NCI-H1417 treated with DMSO at 0.1 percent for 48 hours (cell line): ENCODE data around the gene TBL1Y.
"Not testable (repeated sequence)": the region's sequence is repeated elsewhere in the genome, so short reads cannot be mapped to it uniquely, and the experiment has no call there.

Experiments
- DNase-seq: peaks from one replicate; lab custom pipeline; 2025; lab: John Stamatoyannopoulos, UW

TBL1Y gene

DNA sequence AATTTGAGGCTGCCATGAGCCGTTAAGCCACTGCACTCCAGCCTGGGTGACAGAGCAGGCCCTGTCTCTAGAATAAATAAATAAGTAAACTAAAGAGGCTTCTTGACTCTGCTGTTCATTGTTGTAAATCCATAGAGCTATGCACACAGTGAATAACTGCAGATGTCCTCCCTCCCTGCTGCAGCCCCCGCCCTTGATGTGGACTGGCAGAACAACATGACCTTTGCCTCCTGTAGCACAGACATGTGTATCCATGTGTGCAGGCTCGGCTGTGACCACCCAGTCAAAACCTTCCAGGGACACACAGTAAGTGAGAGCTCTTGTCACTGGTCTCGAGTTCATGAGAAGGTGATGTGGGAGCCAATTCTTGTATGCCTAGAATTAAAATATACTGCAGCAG is 170.1 kb downstream of the TBL1Y start:
- DNase-seq = not testable (repeated sequence)

DNA sequence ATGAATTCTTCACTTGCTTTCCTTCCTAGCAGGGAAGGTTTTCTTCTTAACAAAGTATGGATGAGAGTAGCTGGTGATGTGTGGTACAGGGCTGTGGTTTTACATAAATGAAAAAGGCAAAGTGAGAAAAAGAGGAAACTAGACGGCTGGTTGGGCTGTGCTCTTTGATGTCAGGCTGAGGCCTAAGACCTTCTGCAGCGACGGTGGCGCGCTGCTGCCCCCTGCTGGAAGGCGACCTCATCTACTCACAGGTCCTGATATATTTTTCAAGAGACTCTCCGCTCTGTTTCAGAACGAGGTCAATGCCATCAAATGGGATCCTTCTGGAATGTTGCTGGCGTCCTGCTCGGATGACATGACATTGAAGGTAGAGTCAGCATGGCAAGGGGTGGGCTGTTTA is 175.1 kb downstream of the TBL1Y start:
- no peak for DNase-seq

DNA sequence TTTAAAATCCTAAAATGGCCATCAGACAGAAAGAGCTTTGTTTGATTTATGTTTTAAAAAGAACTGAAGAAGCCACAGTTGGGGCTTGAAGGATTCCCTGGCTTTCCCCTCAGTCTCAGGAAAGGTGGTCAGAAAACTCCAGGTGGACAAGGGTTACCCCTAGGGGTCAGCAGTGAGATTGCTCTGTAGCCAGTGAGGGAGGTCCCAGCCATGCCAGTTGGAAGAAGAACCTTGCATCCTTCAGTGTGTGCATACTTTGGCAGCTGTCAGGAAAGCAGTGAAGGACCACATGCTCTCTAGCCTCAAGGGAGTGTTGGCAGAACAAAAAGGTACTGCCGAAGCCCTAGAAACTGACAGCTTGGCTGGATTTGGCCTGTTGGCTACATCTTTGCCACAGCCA is 182.3 kb downstream of the TBL1Y start:
- no peak for DNase-seq

DNA sequence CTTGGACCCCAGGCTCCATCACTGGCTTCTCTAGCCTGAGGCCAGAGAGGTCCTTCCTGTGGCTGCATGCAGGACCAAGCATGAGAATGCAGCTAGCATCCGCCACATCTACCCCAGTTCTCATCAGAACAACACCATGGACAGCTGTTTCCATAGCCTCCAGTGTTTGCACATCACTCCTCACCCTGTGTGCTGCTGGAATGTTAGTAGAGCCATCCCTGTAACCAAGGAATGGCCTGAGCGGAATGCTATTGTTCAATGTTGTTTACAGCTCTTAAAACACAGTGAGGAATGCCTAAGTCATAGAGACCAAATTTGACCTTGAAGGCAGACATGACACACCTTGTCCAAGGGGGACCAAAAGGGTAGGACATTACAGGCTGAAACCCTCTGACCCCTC is 183.9 kb downstream of the TBL1Y start:
- DNase-seq = no peak

DNA sequence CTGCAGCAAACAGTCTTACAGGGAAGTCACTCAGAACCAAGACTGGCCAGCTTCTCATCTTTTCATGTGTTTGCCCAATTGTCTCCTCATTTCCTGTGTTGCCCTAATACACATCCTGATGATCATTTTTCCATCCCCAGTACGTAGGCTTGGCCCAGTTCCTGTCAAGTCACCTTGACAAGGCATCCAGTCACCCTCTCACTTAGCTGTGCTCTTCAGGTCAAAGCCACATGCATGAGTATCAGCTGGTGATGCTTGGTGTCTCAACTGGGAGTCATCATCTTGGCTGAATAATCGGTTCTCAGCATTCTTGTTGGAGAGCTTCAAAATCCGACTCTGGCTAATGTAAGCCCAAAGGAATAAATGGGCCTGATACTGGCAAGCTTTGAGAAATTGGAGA is 186.5 kb downstream of the TBL1Y start:
- no peak for DNase-seq

DNA sequence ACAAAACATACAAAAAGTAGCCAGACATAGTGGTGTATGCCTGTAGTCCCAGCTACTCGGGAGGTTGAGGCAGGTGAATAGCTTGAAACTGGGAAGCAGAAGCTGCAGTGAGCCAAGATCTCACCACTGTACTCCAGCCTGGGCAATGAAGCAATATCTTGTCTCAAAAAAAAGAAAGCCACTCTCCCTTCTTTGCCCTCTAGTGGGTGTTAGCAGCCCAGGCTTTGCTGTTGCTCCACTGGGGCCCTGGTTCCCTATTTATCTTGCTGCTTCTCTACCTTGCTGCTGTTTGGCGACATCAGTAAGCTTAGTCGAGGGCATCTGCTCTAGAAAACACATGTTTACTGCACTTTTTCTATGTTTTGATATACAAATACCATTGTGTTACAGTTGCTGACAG is 189.2 kb downstream of the TBL1Y start:
- DNase-seq = no peak

DNA sequence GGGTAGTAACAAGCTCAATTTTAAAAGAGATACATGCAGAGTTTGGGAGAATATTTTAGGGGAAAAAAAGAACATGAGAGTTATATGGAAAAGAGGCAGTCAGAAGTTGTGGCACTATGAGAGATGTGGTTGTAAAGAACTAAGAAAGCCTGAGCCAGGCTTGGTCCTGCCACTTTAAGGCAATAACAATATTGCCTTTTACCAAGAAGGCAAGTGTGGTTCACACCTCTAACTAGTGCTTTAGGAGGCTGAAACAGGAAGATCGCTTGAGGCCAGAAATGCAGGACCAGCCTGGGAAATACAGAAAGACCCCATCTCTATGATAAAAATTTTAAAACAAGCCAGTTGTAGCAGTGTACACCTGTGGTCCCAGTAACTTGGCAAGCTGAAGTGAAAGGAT is 192.2 kb downstream of the TBL1Y start:
- no peak for DNase-seq

DNA sequence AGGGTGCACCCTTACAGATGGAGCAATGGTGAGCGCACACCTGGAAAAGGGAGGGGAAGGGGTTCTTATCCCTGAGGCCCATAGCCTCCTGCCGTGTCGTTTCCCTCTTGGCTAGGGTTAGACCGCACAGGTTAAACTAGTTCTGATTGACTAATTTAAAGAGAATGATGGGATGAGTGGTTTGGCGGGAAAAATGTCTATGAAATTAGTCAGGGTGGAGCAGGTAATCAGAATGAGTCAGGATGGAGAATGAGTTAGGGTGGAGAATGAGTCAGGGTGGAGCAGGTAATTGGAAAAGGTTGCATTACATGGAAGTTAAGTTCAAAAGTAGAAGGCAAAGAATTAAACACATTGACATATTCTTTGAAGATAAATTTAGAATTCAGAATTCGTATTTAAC is 196.7 kb downstream of the TBL1Y start:
- DNase-seq = no peak

DNA sequence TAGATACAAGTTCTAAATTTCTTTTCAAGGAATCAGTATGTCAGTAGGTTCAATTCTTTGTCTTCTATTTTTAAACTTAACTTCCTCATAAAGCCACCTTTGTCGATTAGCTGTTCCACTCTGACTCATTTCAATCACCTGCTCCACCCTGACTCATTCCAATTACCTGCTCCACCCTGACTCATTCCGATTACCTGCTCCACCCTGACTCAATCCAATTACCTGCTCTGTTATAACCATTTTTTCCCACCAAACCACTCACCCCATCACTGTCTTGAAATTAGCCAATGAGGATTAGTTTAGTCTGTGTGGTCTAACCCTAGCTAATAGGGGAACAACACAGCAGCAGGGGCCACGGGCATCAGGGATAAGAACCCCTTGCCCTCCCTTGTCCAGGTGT is 199.6 kb downstream of the TBL1Y start:
- DNase-seq = no peak

DNA sequence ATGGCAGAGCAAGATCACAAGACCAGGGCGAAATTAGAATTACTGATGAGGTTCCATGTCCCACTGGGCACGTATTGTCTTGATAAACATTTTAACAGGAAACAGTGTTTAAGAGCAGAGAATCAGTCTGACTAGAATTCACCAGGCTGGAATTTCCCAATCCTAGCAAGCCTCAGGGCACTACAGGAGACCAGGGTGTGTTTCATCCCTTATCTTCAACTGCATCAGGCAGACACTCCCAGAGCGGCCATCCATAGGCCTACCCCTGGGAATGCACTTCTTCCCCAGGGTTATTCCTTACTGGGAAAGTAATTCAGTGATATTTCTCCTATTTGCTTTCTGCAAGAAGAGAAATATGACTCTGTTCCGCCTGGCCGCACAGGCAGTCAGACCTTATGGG is 205.4 kb downstream of the TBL1Y start:
- no peak for DNase-seq

DNA sequence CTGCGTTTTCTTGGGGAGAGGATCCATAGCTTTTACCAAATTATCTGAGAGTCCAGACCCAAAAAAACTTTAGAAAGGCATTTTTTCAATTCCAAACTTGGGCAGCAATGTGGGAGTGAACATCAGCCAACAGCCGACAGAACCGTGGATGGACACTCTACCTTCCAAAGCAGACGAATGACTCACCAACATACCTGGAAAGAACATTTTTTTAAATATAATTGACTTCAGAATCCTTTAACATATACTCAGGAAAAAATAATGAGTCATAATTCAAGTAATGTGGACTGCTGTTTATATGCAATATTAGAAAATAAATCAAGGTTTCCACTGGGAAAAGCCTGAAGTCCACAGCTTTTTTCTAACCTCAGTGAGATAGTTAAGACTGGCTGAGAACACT is 211.7 kb downstream of the TBL1Y start:
- DNase-seq = no peak

DNA sequence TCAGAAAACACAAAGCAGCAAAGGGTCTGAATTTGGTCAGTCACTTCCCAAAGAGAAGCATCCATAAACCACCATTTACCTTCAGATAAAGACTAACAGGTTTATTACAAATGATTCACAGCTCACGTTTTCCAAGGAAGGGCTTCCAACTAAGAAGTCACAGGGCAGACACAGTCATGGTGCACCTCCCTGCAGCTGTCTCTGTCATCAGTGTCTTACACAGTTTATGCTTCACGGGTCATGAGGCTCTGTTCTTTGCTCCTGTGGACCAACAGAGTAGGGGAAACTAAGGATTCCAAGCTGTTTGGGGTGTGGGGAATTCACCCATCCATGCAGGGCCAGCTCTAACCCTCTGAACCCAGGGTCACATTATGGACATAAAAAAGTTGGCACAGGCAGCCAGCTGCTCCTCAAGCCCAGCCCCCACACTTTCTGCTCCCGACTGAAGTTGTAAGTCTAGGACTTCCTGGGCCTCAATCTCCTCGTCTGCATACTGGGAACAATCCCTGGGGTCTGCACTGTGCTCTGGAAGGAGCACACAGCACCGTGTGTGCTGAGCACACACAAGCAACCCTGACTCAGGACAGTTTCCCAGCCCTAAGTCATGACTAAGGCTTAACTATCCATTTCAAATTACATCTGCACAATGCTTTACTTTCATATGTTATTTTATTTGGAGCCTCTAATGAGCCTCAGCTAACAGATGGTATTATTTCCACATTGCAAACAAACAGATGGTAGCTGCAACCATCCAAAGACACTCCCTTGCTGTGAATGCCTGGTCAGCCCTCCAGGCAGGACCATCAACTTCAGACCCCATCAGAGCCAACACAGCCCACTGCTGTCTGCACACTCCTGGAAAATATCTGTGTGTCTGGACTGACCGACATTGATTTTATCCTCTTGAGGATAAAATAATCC is 214.9 kb downstream of the TBL1Y start:
- no peak for DNase-seq

DNA sequence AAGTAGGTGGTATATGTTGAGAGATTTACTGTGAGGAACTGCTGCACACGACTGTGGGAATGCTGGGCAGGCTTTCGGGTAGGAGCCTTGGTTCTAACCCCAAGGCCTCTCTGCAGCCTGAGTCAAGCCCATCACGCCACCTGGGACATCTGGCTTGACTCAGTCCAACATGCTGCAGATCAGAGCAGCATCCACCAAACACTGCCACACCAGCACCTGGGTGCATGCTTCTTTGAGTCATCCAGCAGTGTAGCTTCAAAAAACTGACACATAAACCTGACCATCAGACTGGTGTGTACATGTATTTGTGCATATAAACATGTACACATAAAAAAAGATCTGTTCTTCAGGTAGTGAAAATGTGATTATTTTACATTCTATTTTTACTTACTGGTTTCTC is 217.7 kb downstream of the TBL1Y start:
- DNase-seq = no peak
